HG02623 (cell line): ENCODE results near the gene DDR2.

Source experiments
- ATAC-seq: cut with Tn5 transposase; IDR thresholded peaks from one replicate; pipeline ENCODE4 v1.9.1; 2021; ENCODE audit warnings: moderate library complexity; ENCODE audit not compliant: unreplicated experiment

The DDR2 gene

GRCh38 chr1:162629077-162629627 is 3.1 kb upstream of the DDR2 start:
- ATAC-seq = no peak

DNA sequence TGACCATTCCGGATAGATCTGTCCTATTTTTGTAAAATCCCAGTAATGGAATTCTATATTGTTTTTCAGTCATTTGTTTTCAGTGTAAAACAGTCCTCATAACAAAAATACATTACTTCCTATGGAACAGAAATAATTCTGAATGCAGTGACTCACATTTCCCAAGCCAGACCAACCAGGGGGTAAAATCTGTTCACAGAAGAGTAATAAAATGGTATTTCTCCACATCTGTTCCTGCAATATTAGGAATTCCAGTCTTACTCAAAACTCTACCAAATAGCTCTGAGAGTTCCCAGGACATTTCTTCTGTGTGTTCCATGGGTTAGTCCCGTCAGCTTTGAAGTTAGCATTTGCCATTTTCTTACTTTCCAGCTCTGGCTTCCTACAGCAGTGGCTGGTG is 2.6 kb upstream of the DDR2 start:
- no peak for ATAC-seq

DNA sequence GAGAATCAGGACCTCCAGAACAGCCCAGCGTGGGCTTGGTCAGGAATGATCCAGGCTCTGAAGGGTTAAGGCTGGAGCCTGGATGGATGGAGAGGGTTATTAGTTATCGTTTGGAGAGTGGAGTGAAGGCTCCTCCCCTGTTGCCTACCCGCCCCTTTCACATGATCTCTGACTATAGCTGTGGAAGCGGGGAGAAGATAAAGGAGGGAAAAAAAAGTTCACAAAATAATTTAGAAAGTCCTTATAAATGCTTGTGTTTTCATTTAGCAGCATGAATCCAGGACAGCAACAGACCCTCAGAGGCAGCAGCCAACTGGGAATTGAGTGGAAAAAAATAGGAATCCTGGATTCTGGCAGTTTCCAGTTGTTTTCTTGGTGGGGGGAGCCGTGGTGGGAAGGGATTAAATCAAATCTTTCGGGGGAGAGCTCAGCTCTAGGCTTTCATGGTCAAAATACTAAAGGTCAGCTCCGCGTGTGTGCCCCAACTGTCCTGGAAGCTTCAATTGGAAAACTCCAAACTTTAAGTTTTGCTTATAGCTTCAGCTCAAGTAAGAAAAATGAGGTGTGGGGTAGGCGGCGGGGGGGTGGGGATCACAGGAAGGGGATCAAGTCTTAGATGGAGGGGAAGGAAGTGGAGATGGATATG is 595 bp upstream of the DDR2 start:
- ATAC-seq = no peak

- no peak for ATAC-seq
These were observed 425 bp downstream of the DDR2 start for GRCh38 chr1:162632698-162633080.

GRCh38 chr1:162633081-162633762 is 958 bp downstream of the DDR2 start:
- peak; percentile 63 for ATAC-seq

DNA sequence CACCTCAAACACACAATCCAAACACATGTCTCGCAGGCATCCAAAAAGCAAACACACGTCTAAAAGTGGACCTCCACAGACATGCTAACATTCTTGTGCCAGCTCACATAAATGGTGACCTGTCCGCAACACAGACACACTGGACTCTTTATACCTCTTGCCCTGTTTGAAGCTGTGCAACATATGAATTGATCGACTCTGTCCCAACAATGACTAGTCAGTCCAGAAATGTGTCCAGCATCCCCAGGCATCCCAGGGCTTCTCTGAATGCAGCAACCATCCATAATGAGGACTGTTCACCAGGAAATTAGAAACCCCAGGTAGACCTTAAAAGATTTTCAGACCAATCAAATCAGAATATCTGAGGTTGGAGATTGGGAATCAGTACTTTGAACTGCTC is 3.2 kb downstream of the DDR2 start:
- no peak for ATAC-seq

DNA sequence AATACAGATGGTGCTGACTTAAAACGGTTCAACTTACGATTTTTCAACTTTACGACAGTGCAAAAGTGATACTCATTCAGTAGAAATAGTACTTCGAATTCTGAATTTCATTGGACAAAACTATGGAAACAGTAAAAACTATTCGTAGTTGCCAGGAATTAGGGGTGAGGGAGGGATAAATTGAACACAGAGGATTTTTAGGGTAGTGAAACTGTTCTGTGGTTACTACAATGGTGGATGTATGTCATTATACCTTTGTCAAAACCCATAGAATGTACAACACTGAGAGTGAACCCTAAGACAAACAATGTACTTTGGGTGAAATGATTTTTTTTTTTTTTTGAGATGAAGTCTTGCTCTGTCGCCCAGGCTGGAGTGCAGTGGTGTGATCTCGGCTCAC is 7.5 kb downstream of the DDR2 start:
- no peak for ATAC-seq

DNA sequence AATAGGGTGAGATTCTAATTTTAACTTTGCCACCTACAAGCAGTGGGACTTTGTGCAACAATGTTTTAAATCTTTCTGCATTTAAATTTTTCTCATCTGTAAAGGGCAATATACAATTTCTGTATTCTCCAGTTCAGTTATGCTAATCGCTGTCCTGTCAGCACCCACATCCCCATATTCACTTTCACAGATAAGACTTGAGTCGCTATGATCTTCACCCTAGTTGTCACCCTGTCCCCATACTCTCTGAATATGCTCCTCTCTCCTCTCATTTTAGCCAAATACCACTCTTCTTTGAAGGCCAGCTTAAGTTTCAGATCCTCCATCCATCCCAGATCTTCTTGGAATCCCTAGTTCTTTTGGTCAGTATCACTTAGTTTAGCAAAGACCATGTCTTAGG is 8.8 kb downstream of the DDR2 start:
- no peak for ATAC-seq

- no peak for ATAC-seq
These were observed 12.7 kb downstream of the DDR2 start for GRCh38 chr1:162644986-162645314.

GRCh38 chr1:162645666-162646065 is 13.4 kb downstream of the DDR2 start:
- no peak for ATAC-seq

DNA sequence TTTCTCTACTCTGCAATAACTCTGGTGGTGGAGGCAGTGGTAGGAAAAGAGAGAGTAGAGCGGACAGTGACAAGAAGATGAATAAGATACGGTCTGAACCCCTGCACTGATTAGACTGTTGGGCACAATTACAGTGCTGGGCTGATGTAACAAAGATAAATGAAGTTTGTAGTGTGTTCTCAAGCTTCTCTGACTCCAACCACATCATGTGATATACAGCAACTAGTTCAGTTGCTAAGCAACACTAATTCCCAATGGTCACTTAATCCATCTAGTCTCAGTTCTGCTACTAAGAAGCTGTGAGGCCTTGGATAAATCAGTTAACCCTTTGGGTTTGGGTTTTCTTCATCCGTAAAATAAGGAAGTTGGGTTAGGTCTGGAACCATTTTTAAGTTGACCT is 17.3 kb downstream of the DDR2 start:
- ATAC-seq = no peak

- no peak for ATAC-seq
These were observed 22.8 kb downstream of the DDR2 start for GRCh38 chr1:162654915-162655620.

DNA sequence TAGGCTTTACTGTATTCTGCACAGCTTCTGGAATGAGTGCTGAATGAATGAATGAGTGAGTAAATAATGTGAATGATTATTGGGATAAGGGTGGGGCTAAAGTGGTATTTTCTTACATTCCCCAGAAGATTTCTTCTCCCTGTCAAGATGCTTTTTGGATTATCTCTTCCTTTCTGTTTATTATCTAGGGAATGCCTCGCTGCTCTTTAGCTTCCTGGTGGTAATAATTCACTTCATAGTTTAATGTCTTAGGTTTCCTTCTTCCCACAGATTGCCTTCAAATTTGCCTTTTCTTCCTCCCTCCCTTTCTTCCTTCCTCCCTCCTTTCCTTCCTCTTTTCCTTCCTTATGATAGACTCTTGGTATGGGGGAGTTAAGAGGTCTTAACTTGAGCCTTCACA is 24.0 kb downstream of the DDR2 start:
- no peak for ATAC-seq

- ATAC-seq = no peak
These were observed 28.3 kb downstream of the DDR2 start for GRCh38 chr1:162660574-162660973.

DNA sequence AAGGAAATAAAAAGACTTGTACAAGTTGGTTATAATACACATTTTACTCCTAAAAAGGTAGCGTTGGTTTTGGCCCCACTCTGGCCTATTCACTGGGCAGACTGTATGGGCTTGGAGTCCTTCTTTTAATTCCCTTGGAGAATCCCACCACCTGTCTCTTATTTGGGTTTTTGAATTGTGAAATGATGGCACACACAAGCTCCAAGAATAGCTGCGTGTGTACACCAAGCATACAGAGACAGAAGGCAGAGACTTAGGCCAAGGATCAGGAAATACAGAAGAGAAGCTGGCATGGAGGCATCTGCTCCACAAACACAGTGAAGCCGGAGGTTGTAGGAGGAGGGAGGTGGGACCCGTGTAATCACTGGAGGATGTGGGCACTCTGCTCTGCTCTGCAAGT is 29.1 kb downstream of the DDR2 start:
- ATAC-seq = no peak

DNA sequence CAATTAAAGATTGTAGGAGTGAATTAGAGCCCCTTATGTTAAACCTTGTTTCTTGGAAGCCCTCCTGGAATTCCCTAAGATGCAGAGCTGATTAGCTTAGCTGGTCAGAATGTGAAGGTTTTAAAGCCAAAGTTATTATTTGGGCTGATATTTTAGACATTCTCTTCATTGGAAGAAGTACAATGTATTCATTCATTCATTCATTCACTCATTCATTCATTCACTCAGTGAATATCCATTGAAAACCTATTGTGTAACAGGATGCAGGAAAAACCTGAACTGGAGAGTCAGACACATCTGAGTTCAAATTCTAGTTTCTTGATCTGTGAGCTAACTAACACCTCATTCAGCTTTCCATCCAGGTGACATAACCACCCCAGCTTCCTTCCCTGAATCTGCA is 29.7 kb downstream of the DDR2 start:
- ATAC-seq = no peak

GRCh38 chr1:162663086-162663485 is 30.8 kb downstream of the DDR2 start:
- ATAC-seq = no peak

GRCh38 chr1:162663589-162664106 is 31.4 kb downstream of the DDR2 start:
- no peak for ATAC-seq

DNA sequence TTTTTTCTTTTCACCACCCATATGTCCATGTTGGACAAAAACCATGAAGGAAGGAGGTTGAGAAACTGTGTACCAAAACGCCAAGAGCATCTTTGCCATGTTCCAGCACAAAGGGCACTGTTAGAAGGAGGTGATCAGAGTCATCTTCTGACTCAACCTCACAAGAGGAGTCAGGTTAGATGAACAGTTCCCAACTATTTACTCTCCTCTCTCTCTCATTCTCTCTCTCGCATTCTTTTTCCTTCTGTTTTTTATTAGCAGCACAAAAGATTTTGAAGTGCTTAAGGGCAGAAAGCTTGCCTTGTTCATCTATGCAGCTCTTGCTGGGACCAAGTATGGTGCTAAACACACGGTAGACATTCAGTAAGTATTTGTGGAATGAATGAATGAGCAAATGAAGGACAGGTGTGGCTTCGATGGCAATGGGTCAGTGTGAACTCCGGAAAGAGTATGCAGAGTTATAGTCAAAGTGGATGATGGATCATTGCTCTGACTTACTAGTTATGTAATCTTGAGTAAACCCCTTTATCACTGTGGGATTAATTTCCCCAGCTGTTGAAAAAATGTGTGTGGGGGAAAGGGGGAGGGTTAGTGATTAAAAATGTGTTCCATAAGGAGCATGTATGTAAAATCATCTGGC is 33.9 kb downstream of the DDR2 start:
- ATAC-seq = no peak

DNA sequence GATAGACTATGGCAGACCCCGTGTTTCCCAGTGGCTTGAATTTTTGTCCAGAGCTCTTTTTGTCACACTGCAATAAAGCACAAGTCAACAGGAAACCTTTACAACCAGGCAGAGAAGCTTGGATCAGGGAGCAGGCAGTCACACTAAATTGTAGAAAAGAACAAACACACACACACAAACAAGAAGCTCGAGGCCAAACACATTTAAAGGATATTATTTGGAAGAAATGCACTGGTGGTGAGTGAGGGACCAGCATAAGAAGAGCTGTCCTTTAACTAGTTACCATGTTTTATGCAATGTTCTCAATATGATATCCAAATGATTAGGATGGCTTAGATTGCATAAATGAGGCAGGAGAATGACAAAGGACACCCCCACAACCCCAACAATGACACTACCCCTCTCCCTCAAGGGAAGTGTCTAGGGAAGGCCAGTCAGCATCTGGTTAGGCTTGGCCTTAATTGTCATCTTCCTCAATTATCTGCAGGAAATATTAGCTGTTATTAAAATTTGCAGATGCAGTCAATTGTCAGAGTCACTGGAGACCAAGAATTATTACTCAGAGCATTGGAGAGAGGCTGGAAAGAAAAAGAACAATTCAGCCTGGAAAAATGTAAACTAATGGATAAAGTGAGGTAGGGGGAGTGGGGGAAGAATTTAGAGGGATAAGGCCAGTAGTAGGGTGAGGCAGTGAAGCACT is 35.3 kb downstream of the DDR2 start:
- no peak for ATAC-seq
